Gastrocnemius medialis (tissue), 4 donors: Measurements from ENCODE around the gene NDUFAF8.

Source experiments
- CTCF ChIP-seq, 5 experiments: fragments of 450-650 bp in 3 of 5; fragments of 200-600 bp in 2 of 5; sonication (generic) in 2 of 5; IDR thresholded peaks in 4 of 5; conservative IDR thresholded peaks in 1 of 5; 1 replicate in 4 of 5; 2 replicates in 1 of 5; pipeline ENCODE4 v1.5.1; 2016 to 2019; ENCODE audit warnings: antibody characterized with exemption in 5 of 5, mild to moderate bottlenecking in 3 of 5, moderate library complexity in 3 of 5
- POLR2A ChIP-seq, 2 donors: fragments of 450-650 bp; IDR thresholded peaks; one replicate each; pipeline ENCODE4 v1.6.1; 2017; ENCODE audit warnings: antibody characterized with exemption in 2 of 2, mild to moderate bottlenecking in 2 of 2, moderate library complexity in 2 of 2

GRCh38 chr17:81256616-81257015, 17.5 kb downstream of the NDUFAF8 start:
- no peak for TF ChIP-seq CTCF (IDR thresholded peaks at IDR 0.05 in 4 of 5, conservative IDR thresholded peaks at IDR 0.05 in 1 of 5)
- no peak for TF ChIP-seq POLR2A (IDR thresholded peaks at IDR 0.05)
